ENCODE results near the gene NUP160.
"Not testable (repeated sequence)": the region's sequence is repeated elsewhere in the genome, so short reads cannot be mapped to it uniquely, and the experiment has no call there.

DNA sequence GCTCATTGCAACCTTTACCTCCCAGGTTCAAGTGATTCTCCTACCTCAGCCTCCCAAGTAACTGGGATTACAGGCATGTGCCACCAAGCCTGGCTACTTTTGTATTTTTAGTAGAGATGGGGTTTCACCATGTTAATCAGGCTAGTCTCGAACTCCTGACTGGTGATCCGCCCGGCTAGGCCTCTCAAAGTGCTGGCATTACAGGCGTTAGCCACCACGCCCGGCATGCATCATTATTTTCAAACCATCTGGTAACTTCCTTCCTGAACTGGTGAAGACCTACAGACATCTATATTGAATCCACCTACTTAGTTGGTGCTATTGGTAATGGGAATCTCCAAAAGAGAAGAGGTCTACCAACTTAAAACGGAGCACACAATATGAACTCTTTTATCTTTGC, 110.3 kb downstream of the NUP160 start:
- TF ChIP-seq, protein P1, sequence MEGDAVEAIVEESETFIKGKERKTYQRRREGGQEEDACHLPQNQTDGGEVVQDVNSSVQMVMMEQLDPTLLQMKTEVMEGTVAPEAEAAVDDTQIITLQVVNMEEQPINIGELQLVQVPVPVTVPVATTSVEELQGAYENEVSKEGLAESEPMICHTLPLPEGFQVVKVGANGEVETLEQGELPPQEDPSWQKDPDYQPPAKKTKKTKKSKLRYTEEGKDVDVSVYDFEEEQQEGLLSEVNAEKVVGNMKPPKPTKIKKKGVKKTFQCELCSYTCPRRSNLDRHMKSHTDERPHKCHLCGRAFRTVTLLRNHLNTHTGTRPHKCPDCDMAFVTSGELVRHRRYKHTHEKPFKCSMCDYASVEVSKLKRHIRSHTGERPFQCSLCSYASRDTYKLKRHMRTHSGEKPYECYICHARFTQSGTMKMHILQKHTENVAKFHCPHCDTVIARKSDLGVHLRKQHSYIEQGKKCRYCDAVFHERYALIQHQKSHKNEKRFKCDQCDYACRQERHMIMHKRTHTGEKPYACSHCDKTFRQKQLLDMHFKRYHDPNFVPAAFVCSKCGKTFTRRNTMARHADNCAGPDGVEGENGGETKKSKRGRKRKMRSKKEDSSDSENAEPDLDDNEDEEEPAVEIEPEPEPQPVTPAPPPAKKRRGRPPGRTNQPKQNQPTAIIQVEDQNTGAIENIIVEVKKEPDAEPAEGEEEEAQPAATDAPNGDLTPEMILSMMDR (IDR thresholded peaks at IDR 0.05), result not testable (repeated sequence)
- TF ChIP-seq EZH2phosphoT487 (IDR thresholded peaks at IDR 0.05), result not testable (repeated sequence)
